GM12878 (cell line): ENCODE data around the gene POFUT2. TPM values are rescaled to one million over a fixed set of nuclear protein-coding genes. Genes with fewer than 3 reads are reported as not detected.

Experiments
- ATAC-seq: fragments of 200-7000 bp; cut with Tn5 transposase; 3 replicates; pipeline ENCODE4 v1.9.1; 2020; ENCODE audit warnings: mild to moderate bottlenecking, moderate library complexity
- BruUV-seq: library from RNA; stranded (reverse); fragments of 400-500 nt; replicated peaks from 2 replicates; lab custom pipeline; 2021; lab: Mats Ljungman, UMichigan
- CTCF ChIA-PET: fragments of 300-600 bp; sonication (Branson Sonifier 250); formaldehyde crosslinking; extraction: SDS; loops from one replicate; lab custom pipeline; 2021; ENCODE audit warnings: inconsistent platforms; lab: Yijun Ruan, JAX
- POLR2A ChIA-PET: fragments of 350-600 bp; formaldehyde crosslinking; extraction: SDS; loops from one replicate; lab custom pipeline; 2021; ENCODE audit warnings: inconsistent platforms; lab: Charles Lee
- RAD21 ChIA-PET: fragments of 300-600 bp; sonication (Branson Sonifier 250); formaldehyde crosslinking; loops from one replicate; lab custom pipeline; 2023; ENCODE audit warnings: antibody characterized with exemption; ENCODE audit not compliant: unreplicated experiment; lab: Charles Lee
- SMC1A ChIA-PET: fragments of 300-600 bp; sonication (Branson Sonifier 250); formaldehyde crosslinking; loops from one replicate; lab custom pipeline; 2023; ENCODE audit not compliant: unreplicated experiment, uncharacterized antibody; lab: Charles Lee
- DNase-seq: peaks from one replicate; pipeline ENCODE4 v3.0.0-alpha.2; 2011; ENCODE audit warnings: low read depth, low spot score
- FAIRE-seq: peaks from 3 replicates; lab custom pipeline; 2011; peaks lifted over from hg19 to GRCh38; lab: Jason Lieb, UNC
- H2AFZ ChIP-seq: 2 replicates; pipeline ENCODE4 v1.6.0; 2011; ENCODE audit warnings: low read depth, low read length, control low read depth; ENCODE audit not compliant: control insufficient read depth
- H3K27ac ChIP-seq: 2 replicates; pipeline ENCODE4 v1.5.1; 2011; ENCODE audit warnings: control low read depth; ENCODE audit not compliant: control insufficient read depth, insufficient read depth
- H3K27me3 ChIP-seq, 2 experiments: replicated peaks in 1 of 2; 2 replicates each; pipeline versions ENCODE4 v1.6.0 to v1.6.1; 2011; ENCODE audit warnings: low read length in 1 of 2; ENCODE audit not compliant: control insufficient read depth in 2 of 2, insufficient read depth in 2 of 2
- H3K36me3 ChIP-seq, 2 experiments: 2 replicates each; pipeline ENCODE4 v1.5.1; 2011; ENCODE audit warnings: low read length in 1 of 2; ENCODE audit not compliant: control insufficient read depth in 2 of 2, insufficient read depth in 2 of 2
- H3K4me1 ChIP-seq: 2 replicates; pipeline ENCODE4 v1.6.1; 2011; ENCODE audit warnings: mild to moderate bottlenecking, low read length, moderate library complexity, mixed read lengths; ENCODE audit not compliant: control insufficient read depth, insufficient read depth
- H3K4me2 ChIP-seq: 2 replicates; pipeline ENCODE4 v1.6.0; 2011; ENCODE audit warnings: control low read depth; ENCODE audit not compliant: control insufficient read depth, insufficient read depth
- H3K4me3 ChIP-seq: fragments of 200-600 bp; sonication (generic); 2 replicates; pipeline ENCODE4 v1.5.1; 2016
- H3K79me2 ChIP-seq: 2 replicates; pipeline ENCODE4 v1.6.0; 2011; ENCODE audit warnings: low read length; ENCODE audit not compliant: control insufficient read depth, insufficient read depth
- H3K9ac ChIP-seq: 2 replicates; pipeline ENCODE4 v1.8.0; 2011; ENCODE audit warnings: low read length, control low read depth, mixed read lengths; ENCODE audit not compliant: control insufficient read depth, insufficient read depth
- H3K9me3 ChIP-seq: replicated peaks from 3 replicates; pipeline ENCODE4 v1.5.1; 2011; ENCODE audit warnings: mild to moderate bottlenecking, low read length; ENCODE audit not compliant: control insufficient read depth, insufficient read depth
- H4K20me1 ChIP-seq: 2 replicates; pipeline ENCODE4 v1.6.0; 2011; ENCODE audit not compliant: control insufficient read depth, insufficient read depth
- CHD4 ChIP-seq: fragments of 200-600 bp; sonication (generic); IDR thresholded peaks from 2 replicates; pipeline ENCODE4 v1.6.1; 2016; ENCODE audit warnings: mild to moderate bottlenecking
- MTA2 ChIP-seq: fragments of 450-650 bp; IDR thresholded peaks from 2 replicates; pipeline ENCODE4 v1.6.1; 2016; ENCODE audit warnings: low read depth, mild to moderate bottlenecking, moderate library complexity
- NBN ChIP-seq: fragments of 450-650 bp; IDR thresholded peaks from 2 replicates; pipeline ENCODE4 v1.6.1; 2016
- SMAD5 ChIP-seq: IDR thresholded peaks from 2 replicates; pipeline ENCODE4 v1.6.1; 2016; ENCODE audit warnings: antibody characterized with exemption, low read depth
- TCF12 ChIP-seq: IDR thresholded peaks from 2 replicates; pipeline ENCODE4 v1.6.1; 2011; ENCODE audit warnings: low read depth, mild to moderate bottlenecking, low read length
- ZBED1 ChIP-seq: IDR thresholded peaks from 2 replicates; pipeline ENCODE4 v1.6.1; 2016; ENCODE audit warnings: borderline replicate concordance
- ZNF207 ChIP-seq: fragments of 450-650 bp; IDR thresholded peaks from 2 replicates; pipeline ENCODE4 v1.6.1; 2014; ENCODE audit warnings: antibody characterized with exemption, mild to moderate bottlenecking, borderline replicate concordance
- ZNF217 ChIP-seq: fragments of 450-650 bp; IDR thresholded peaks from 2 replicates; pipeline ENCODE4 v1.6.1; 2017; ENCODE audit warnings: antibody characterized with exemption, mild to moderate bottlenecking
- ZNF24 ChIP-seq: fragments of 450-650 bp; IDR thresholded peaks from 2 replicates; pipeline ENCODE4 v1.6.1; 2017; ENCODE audit warnings: antibody characterized with exemption, mild to moderate bottlenecking
- WGBS: methylation state at CpG from one replicate; pipeline ENCODE4 v1.1.6; 2016; ENCODE audit warnings: low lambda C conversion rate; ENCODE audit not compliant: insufficient replicate concordance, insufficient coverage; ENCODE audit errors: missing lambda C conversion rate; 5-methylcytosine and 5-hydroxymethylcytosine counted together
- in situ Hi-C: fragments of 300-500 bp; cut with MboI; formaldehyde crosslinking; loops from 9 replicates; pipeline ENCODE4 v1.14.3; 2018; ENCODE audit warnings: mixed read lengths
- intact Hi-C: fragments of 100-400 bp; cut with micrococcal nuclease; formaldehyde crosslinking; loops from one replicate; pipeline ENCODE4 v1.14.2; 2022; ENCODE audit not compliant: unreplicated experiment
- polyA plus RNA-seq, 11 experiments: library from polyadenylated mRNA; depleted of rRNA in 4 of 11; unstranded in 6 of 11; stranded (reverse) in 5 of 11; fragments of >200 nt; fragmentation: Nextera tagmentation in 4 of 11; fragmentation: Illumina TruSeq in 1 of 11; extraction: Ambion mirVana in 4 of 11; extraction: Trizol in 1 of 11; gene quantifications; 1 replicate in 1 of 11; 2 replicates in 10 of 11; pipeline versions ENCODE4 v1.2.1 to v1.2.3, GENCODE V29; 2011 to 2016; ENCODE audit warnings: inconsistent platforms in 2 of 11, missing spikeins in 2 of 11, low read depth in 1 of 11
- total RNA-seq, 4 experiments: library from RNA; depleted of rRNA in 3 of 4; stranded (reverse); fragments of >200 nt in 3 of 4; fragmentation: Illumina TruSeq in 1 of 4; extraction: Trizol in 1 of 4; gene quantifications; 2 replicates each; pipeline versions ENCODE4 v1.2.1 to v1.2.3, GENCODE V29; 2013 to 2021
- TF ChIP-seq, protein P1 (sequence below): IDR thresholded peaks from 2 replicates; pipeline ENCODE4 v1.6.1; 2011; ENCODE audit warnings: mild to moderate bottlenecking, low read depth, low read length, moderate library complexity; ENCODE audit not compliant: insufficient replicate concordance
- TF ChIP-seq, protein P2 (sequence below): IDR thresholded peaks from 2 replicates; pipeline ENCODE4 v1.6.1; 2011; ENCODE audit warnings: low read depth, low read length, improper control_type of control experiment, borderline replicate concordance
- TF ChIP-seq, protein P3 (sequence below): fragments of 450-650 bp; IDR thresholded peaks from 2 replicates; pipeline ENCODE4 v1.6.1; 2017; ENCODE audit warnings: mild to moderate bottlenecking

Gene POFUT2
- total and polyA plus RNA-seq, 10 of the 15 experiments (the other 5 are each of a cell fraction or from before 2014, with no cell fraction given): 1.2 to 15.1 (median 6.8) TPM

DNA sequence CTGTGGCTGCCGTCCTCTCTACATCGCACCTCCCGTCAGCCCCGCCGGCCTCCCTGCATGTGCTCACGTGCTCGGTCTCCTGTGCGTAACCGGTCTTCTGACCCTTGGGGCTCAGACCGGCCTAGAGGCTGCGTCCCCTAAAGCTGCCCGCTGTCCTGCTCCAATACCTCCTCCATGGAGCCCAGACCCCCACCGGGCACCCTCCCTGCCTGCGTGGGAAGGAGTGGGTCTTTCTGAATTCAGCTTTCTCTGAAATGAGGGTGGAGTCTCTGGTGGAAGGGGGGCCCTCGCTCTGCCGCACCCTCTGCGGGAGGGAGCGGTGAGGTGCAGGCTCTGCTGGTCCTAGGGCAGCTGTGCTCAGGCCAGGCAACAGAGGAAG lies 18.7 kb upstream of the POFUT2 start:
- no peaks in the 10 kb centered on the region for H4K20me1 ChIP-seq
- H3K4me1 ChIP-seq: no peaks in the 10 kb centered on the region
- FAIRE-seq (no peak), DNase-seq (no peak), ATAC-seq (no peak)
- H3K79me2 ChIP-seq: no peaks in the 10 kb centered on the region
- CTCF ChIA-PET: no interaction called here
- H3K27me3 ChIP-seq: peaks cover 0 to 1% of the 10 kb centered on the region in 2 experiments; a peak in 1 of 4 replicates
- in situ Hi-C loops (no loop called here), intact Hi-C loops (no loop called here)
- RAD21 ChIA-PET: no interaction called here
- H3K27ac ChIP-seq: no peak overlapping the region
- no peak overlapping the region for H2AFZ ChIP-seq
- WGBS: 77% methylated on average over 18 of the region's 18 CpGs
- TF ChIP-seq TCF12: no peak
- no peak for TF ChIP-seq NBN
- TF ChIP-seq ZNF207: no peak
- TF ChIP-seq ZNF217: no peak
- no peak for TF ChIP-seq MTA2
- TF ChIP-seq, protein P1, sequence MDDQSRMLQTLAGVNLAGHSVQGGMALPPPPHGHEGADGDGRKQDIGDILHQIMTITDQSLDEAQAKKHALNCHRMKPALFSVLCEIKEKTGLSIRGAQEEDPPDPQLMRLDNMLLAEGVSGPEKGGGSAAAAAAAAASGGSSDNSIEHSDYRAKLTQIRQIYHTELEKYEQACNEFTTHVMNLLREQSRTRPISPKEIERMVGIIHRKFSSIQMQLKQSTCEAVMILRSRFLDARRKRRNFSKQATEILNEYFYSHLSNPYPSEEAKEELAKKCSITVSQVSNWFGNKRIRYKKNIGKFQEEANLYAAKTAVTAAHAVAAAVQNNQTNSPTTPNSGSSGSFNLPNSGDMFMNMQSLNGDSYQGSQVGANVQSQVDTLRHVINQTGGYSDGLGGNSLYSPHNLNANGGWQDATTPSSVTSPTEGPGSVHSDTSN: no peak
- TF ChIP-seq, protein P2, sequence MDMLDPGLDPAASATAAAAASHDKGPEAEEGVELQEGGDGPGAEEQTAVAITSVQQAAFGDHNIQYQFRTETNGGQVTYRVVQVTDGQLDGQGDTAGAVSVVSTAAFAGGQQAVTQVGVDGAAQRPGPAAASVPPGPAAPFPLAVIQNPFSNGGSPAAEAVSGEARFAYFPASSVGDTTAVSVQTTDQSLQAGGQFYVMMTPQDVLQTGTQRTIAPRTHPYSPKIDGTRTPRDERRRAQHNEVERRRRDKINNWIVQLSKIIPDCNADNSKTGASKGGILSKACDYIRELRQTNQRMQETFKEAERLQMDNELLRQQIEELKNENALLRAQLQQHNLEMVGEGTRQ: no peak
- TF ChIP-seq, protein P3, sequence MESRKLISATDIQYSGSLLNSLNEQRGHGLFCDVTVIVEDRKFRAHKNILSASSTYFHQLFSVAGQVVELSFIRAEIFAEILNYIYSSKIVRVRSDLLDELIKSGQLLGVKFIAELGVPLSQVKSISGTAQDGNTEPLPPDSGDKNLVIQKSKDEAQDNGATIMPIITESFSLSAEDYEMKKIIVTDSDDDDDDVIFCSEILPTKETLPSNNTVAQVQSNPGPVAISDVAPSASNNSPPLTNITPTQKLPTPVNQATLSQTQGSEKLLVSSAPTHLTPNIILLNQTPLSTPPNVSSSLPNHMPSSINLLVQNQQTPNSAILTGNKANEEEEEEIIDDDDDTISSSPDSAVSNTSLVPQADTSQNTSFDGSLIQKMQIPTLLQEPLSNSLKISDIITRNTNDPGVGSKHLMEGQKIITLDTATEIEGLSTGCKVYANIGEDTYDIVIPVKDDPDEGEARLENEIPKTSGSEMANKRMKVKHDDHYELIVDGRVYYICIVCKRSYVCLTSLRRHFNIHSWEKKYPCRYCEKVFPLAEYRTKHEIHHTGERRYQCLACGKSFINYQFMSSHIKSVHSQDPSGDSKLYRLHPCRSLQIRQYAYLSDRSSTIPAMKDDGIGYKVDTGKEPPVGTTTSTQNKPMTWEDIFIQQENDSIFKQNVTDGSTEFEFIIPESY: no peak
- no peak for TF ChIP-seq ZNF24
- TF ChIP-seq ZBED1: no peak
- TF ChIP-seq CHD4: no peak
- TF ChIP-seq SMAD5: no peak
- H3K9ac ChIP-seq: no peak overlapping the region
- SMC1A ChIA-PET: no interaction called here
- no peak overlapping the region for H3K4me2 ChIP-seq
- no peak overlapping the region for H3K4me3 ChIP-seq
- H3K9me3 ChIP-seq: no peaks in the 10 kb centered on the region
- POLR2A ChIA-PET: no interaction called here
- H3K36me3 ChIP-seq: no peaks in the 10 kb centered on the region
- BruUV-seq: no TSS peak
